GM12891 (cell line): ENCODE data around the gene ARHGEF40.

Experiments
- PAX5 ChIP-seq: IDR thresholded peaks from 2 replicates; pipeline ENCODE4 v1.6.1; 2011; ENCODE audit warnings: low read length, moderate library complexity, mild to moderate bottlenecking; ENCODE audit not compliant: insufficient read depth, severe bottlenecking
- POLR2A ChIP-seq: IDR thresholded peaks from 2 replicates; pipeline ENCODE4 v1.6.1; 2011; ENCODE audit warnings: low read depth, low read length, control low read depth
- POLR2AphosphoS5 ChIP-seq: IDR thresholded peaks from 2 replicates; pipeline ENCODE4 v1.6.1; 2011; ENCODE audit warnings: low read depth, low read length, control low read depth
- POU2F2 ChIP-seq: IDR thresholded peaks from 2 replicates; pipeline ENCODE4 v1.6.1; 2011; ENCODE audit warnings: low read depth, mild to moderate bottlenecking, control low read depth, low read length, moderate library complexity
- SPI1 ChIP-seq: IDR thresholded peaks from 2 replicates; pipeline ENCODE4 v1.6.1; 2011; ENCODE audit warnings: low read depth, low read length, control low read depth
- TAF1 ChIP-seq: IDR thresholded peaks from 2 replicates; pipeline ENCODE4 v1.6.1; 2011; ENCODE audit warnings: low read depth, low read length, control low read depth

- TF ChIP-seq SPI1 = no peak
- TF ChIP-seq POLR2A = no peak
- no peak for TF ChIP-seq TAF1
- TF ChIP-seq POLR2AphosphoS5 = no peak
- TF ChIP-seq POU2F2 = no peak
- no peak for TF ChIP-seq PAX5
Measured at GRCh38 chr14:21083565-21084325, 13.6 kb downstream of the ARHGEF40 start.
